ENCODE results near the gene SWSAP1. TPM values are rescaled to one million over a fixed set of nuclear protein-coding genes. Genes with fewer than 3 reads are reported as not detected.
"Not testable (repeated sequence)": the region's sequence is repeated elsewhere in the genome, so short reads cannot be mapped to it uniquely, and the experiment has no call there.

Gene SWSAP1
- total RNA-seq, 2 donors from 2014 or later = 1.3 to 1.5 TPM

DNA sequence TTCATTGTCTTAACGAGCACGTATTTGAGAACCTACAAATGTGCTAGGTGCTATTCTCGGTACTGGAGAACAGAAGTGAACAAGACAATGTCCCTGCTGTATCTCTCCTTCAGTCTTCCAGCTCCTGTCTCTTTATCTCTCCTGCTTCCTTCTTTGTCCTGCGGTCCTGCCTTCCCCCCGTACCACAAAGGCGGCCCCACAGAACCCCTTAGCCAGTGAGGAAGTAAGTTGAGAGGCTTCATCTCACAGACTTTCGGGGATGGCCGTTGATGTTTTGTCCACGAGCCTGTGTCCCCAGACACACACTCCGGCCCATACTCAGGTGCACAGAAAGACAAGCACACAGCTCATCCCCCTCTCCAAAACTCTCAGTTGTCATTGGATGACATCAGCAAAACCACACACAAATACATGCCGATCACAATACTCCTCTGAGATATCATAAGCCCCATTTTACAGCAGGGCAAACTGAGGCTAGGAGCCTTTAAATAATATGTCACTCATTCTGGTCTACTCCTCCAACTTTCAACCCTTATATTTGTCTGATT, 507 bp upstream of the SWSAP1 start:
- no peak for ATAC-seq

DNA sequence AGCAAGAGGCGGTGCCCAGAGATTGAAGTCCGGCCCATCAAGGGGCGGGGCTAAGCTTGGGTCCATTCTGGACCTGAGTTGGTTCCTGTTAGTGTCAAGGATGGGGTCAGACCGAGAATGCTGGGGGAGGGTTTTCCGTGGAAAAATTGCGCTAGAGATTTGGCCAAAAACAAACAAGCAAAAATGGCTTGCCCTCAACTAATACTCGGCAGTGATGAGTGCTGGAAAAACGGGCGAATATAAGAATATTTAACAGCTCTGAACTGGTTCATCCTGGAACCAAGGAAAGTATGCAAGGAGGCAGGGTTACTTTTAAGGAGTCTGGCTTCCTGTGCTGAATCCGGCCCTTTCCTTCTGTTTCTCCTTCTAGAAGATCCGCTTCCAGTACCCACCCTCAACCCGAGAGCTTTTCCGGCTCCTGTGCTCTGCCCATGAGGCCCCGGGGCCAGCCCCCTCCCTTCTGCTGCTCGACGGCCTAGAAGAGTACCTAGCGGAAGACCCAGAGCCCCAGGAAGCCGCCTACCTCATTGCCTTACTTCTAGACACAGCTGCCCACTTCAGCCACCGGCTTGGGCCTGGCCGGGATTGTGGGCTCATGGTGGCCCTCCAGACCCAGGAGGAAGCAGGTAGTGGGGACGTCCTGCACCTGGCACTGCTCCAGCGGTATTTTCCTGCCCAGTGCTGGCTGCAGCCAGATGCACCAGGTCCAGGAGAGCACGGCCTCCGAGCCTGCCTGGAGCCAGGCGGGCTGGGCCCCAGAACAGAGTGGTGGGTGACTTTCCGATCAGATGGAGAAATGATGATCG, 880 bp downstream of the SWSAP1 start:
- intact Hi-C loops (cut with DNase I) = loop anchor here in 1 of 2 donors (10.0 kb wide), 1 partner anchor 59 kb away; the partner anchor contains the start of genes ODAD3 and PRKCSH
- DNase-seq = peak; percentile 68
- ATAC-seq = peak; percentile 3 to 5

More for the DNA sequence above, 507 bp upstream of the SWSAP1 start:
- intact Hi-C loops (cut with DNase I) = loop anchor here in 1 of 2 donors (10.0 kb wide), 1 partner anchor 61 kb away; the partner anchor contains the start of genes ODAD3 and PRKCSH
- DNase-seq = no peak

GRCh38 chr19:11377237-11377636, 2.8 kb downstream of the SWSAP1 start:
- ATAC-seq = no peak
- intact Hi-C loops (cut with DNase I) = loop anchor here in 1 of 2 donors (10.0 kb wide), 1 partner anchor 58 kb away; the partner anchor contains the start of genes ODAD3 and PRKCSH
- DNase-seq = peak; percentile 61

- intact Hi-C loops (cut with DNase I) = loop anchor here in 1 of 2 donors (10.0 kb wide), 1 partner anchor 57 kb away; the partner anchor contains the start of genes ODAD3 and PRKCSH
- no peak for ATAC-seq
- no peak for DNase-seq
Observed at GRCh38 chr19:11377756-11378155, 3.3 kb downstream of the SWSAP1 start.

GRCh38 chr19:11378319-11379189, 4.1 kb downstream of the SWSAP1 start:
- ATAC-seq = no peak
- intact Hi-C loops (cut with DNase I) = loop anchor here in 1 of 2 donors (10.0 kb wide), 1 partner anchor 56 kb away; the partner anchor contains the start of genes ODAD3 and PRKCSH
- peak; percentile 51 for DNase-seq

- ATAC-seq, DNase-seq: not testable (repeated sequence)
- intact Hi-C loops (cut with DNase I) = loop anchor here in 1 of 2 donors (10.0 kb wide), 1 partner anchor 55 kb away; the partner anchor contains the start of genes ODAD3 and PRKCSH
Observed at GRCh38 chr19:11379269-11379845, 4.9 kb downstream of the SWSAP1 start.

GRCh38 chr19:11379857-11380350, 5.4 kb downstream of the SWSAP1 start:
- DNase-seq = no peak
- no peak for ATAC-seq
- intact Hi-C loops (cut with DNase I) = loop anchor here in 1 of 2 donors (10.0 kb wide), 1 partner anchor 55 kb away; the partner anchor contains the start of genes ODAD3 and PRKCSH

- DNase-seq (peak; percentile 94), ATAC-seq (peak; percentile 89 to 93)
- intact Hi-C loops (cut with DNase I) = no loop called here
Observed at GRCh38 chr19:11380653-11381537, 6.4 kb downstream of the SWSAP1 start.

DNA sequence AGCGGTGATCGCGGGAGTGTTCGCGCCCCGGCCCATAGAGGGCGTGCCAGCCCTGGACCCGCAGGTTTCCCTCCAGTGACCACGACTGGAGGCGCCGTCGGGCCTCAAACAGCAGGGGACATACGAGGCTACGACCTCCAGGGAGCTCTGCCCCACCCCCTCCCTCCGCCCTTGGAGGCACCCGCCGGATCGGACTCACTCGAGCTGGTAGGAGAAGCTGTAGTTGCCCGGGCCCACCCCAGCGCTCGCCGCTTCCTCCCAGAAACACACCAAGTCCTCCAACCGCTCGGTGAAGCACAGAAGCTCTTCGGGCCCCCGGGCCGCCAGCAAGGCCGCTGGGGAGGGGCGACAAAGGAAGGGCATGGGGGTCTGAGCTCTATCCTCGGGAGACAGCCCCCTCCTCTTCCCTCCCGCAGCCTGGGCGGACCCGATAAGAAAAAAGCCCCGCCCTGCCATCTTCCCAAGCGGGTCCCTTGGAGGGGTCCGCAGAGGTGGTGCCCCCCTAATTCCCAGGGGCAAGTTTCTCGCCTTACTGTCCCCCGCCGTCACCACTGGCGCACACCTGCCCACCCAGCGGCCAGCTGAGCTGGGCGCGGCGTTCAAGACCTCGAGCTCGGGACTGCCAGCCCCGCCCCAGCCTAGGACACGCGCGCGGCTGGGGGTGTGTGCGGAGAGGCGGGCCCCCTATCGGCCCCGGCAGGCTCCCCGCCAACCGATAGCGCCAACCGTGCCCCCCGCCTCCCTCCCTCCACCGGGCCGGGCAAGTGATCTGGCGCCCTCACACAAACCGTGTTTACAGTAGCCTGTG, 8.6 kb downstream of the SWSAP1 start:
- intact Hi-C loops (cut with DNase I) = no loop called here
- DNase-seq = peak; percentile 64

DNA sequence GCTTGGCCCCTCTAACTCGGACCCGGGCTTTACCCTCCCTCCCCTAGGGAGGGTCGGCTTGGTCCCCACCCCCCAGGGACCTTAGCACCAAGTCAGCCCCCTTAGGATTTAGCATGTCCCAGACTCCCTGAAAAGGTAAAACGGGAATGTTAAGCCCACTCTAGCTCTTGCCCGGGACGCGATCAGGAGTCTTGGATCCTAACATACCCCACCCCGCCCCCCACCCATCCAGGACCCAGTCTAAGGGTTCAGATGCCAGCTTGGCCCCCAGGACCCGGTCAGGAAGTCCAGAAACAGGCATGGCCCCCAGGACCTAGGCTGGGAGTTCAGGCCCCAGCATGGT, 9.2 kb downstream of the SWSAP1 start:
- ATAC-seq (no peak), DNase-seq (no peak)
- intact Hi-C loops (cut with DNase I) = no loop called here

More for the DNA sequence above, 8.6 kb downstream of the SWSAP1 start:
- peak in 1 of 2 donors; percentile 5 for ATAC-seq

DNA sequence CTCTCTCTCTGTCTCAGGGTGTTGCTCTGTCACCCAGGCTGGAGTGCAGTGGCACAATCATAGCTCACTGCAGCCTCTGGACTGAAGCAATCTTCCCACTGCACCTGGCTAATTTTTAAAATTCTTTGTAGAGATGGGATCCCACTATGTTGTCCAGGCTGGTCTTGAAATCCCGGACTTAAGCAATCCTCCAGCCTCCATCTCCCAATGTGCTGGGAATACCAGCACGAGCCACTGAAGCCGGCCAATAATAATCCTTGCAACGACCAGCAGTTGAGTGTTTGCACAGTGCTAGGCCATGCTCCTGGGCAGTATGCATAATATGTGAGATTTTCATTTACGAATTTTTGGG, 10.3 kb downstream of the SWSAP1 start:
- intact Hi-C loops (cut with DNase I) = no loop called here
- ATAC-seq = no peak
- no peak for DNase-seq

DNA sequence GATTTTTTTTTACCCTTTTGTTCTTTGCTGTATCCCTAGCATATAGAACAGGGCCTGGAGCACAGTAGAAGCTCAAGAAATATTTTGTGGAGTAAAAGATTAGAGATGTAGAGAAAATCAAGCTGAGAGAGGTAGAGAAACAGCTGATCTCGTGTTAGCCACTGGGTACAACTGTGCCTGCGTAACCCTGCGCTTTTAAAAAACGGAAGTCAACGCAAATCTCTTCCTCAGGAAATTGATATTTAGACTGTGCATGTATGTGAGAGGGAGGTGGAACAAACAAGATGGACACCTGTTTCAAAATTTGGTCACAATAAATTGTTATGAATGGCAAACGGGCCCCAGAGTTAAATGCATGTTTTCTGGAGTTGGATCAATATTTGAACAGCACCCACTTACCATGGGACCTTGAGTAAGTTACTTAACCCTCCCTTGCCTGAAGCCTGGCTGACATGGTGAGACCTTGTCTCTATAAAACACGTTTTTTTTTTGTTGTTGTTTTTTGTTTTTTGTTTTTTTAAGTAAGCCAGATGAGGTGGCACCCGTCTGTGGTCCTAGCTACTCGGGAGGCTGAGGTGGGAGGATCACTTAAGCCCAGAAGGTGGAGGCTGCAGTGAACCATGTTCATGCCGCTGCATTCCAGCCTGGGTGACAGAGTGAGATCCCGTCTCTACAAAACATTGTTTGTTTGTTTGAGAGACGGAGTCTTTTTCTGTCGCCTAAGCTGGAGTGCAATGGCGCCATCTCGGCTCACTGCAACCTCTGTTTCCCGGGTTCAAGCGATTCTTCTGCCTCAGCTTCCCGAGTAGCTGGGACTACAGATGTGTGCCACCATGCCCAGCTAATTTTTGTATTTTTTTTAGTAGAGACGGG, 12.9 kb downstream of the SWSAP1 start:
- intact Hi-C loops (cut with DNase I) = no loop called here
- DNase-seq (no peak), ATAC-seq (no peak)

- no peak for ATAC-seq
- intact Hi-C loops (cut with DNase I) = no loop called here
- no peak for DNase-seq
Observed at GRCh38 chr19:11390359-11390758, 15.9 kb downstream of the SWSAP1 start.

DNA sequence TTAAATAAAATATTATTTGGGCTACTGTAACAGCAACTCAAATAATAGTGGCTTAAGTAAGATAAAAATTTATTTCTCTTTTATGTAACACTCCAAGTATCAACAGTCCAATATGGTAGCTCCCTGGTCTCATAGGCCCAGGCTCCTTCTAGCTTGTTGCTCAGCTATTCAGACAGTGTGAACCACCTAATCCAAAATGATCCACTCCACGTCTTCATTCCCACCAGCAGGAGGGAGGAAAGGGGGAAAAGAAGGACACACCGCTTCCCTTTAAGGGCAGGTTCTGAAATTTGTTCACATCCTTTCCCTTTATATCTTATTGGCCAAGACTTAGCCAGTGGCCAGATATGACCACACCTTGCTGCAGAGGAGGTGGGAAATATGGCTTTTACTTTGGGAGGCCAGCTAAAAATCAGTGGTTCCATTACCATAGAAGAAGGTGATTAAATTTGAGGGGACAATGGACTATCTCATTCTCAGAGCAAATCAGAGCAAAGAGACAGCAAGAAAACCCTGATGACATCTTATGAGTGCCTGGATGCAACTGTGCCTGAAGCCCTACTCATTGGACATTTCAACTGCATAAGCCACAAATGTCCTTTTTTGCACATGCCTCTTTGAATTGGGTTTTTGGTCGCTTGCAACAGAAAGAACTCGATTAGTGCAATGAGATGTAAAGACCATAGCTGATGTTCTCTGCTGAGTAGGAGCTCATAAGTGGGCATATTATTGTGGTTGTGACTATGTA, 16.6 kb downstream of the SWSAP1 start:
- DNase-seq (no peak), ATAC-seq (no peak)
- intact Hi-C loops (cut with DNase I) = no loop called here

GRCh38 chr19:11397089-11397610, 22.7 kb downstream of the SWSAP1 start:
- ATAC-seq (no peak), DNase-seq (no peak)
- intact Hi-C loops (cut with DNase I) = no loop called here

Data from left cardiac atrium (tissue), 4 donors.